ENCODE measurements around the gene POLD1. TPM values are rescaled to one million over a fixed set of nuclear protein-coding genes. Genes with fewer than 3 reads are reported as not detected.

Gene POLD1
- total RNA-seq, 2 donors from 2014 or later: 5.9 to 10.0 TPM

- no peaks in the 10 kb centered on the region for H3K9me3 ChIP-seq
- H3K27me3 ChIP-seq: no peaks in the 10 kb centered on the region
- H3K4me3 ChIP-seq: no peak overlapping the region
- peaks cover 53% of the 10 kb centered on the region for H3K36me3 ChIP-seq
- H3K4me1 ChIP-seq: peaks cover 0 to 46% of the 10 kb centered on the region in 2 donors
- DNase-seq (ENCODE audit: low spot score): no peak
- TF ChIP-seq, protein P1, sequence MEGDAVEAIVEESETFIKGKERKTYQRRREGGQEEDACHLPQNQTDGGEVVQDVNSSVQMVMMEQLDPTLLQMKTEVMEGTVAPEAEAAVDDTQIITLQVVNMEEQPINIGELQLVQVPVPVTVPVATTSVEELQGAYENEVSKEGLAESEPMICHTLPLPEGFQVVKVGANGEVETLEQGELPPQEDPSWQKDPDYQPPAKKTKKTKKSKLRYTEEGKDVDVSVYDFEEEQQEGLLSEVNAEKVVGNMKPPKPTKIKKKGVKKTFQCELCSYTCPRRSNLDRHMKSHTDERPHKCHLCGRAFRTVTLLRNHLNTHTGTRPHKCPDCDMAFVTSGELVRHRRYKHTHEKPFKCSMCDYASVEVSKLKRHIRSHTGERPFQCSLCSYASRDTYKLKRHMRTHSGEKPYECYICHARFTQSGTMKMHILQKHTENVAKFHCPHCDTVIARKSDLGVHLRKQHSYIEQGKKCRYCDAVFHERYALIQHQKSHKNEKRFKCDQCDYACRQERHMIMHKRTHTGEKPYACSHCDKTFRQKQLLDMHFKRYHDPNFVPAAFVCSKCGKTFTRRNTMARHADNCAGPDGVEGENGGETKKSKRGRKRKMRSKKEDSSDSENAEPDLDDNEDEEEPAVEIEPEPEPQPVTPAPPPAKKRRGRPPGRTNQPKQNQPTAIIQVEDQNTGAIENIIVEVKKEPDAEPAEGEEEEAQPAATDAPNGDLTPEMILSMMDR (IDR thresholded peaks at IDR 0.05): no peak
- H3K27ac ChIP-seq: no peak overlapping the region
Observed at GRCh38 chr19:50380751-50381151, 3.4 kb upstream of the POLD1 start.

DNA sequence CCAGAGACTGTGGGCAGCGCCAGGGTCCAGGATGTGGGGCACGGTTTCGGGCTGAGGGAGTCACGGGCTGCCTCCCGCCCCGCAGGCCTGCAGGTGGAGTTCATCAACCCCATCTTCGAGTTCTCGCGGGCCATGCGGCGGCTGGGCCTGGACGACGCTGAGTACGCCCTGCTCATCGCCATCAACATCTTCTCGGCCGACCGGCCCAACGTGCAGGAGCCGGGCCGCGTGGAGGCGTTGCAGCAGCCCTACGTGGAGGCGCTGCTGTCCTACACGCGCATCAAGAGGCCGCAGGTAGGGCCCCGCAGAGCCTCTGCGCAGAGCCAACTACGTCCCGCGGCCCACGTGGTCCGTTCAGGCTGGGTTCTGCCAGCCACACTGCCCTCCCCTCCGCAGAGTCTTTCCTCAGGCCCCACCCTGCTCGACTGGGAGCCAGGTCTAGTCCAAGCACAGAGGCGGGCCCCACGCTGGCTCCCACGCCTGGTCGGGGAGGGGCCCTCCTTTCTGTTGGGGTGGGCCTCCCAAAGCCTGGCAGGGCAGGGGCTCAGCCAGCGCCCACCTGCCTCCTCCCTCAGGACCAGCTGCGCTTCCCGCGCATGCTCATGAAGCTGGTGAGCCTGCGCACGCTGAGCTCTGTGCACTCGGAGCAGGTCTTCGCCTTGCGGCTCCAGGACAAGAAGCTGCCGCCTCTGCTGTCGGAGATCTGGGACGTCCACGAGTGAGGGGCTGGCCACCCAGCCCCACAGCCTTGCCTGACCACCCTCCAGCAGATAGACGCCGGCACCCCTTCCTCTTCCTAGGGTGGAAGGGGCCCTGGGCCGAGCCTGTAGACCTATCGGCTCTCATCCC is 2.0 kb upstream of the POLD1 start:
- peaks cover 53% of the 10 kb centered on the region for H3K36me3 ChIP-seq
- no peaks in the 10 kb centered on the region for H3K27me3 ChIP-seq
- no peak overlapping the region for H3K4me3 ChIP-seq
- H3K27ac ChIP-seq: no peak overlapping the region
- TF ChIP-seq, protein P1 (IDR thresholded peaks at IDR 0.05): no peak
- no peak for DNase-seq (ENCODE audit: low spot score)
- H3K9me3 ChIP-seq: no peaks in the 10 kb centered on the region
- H3K4me1 ChIP-seq: peaks cover 0 to 37% of the 10 kb centered on the region in 2 donors

DNA sequence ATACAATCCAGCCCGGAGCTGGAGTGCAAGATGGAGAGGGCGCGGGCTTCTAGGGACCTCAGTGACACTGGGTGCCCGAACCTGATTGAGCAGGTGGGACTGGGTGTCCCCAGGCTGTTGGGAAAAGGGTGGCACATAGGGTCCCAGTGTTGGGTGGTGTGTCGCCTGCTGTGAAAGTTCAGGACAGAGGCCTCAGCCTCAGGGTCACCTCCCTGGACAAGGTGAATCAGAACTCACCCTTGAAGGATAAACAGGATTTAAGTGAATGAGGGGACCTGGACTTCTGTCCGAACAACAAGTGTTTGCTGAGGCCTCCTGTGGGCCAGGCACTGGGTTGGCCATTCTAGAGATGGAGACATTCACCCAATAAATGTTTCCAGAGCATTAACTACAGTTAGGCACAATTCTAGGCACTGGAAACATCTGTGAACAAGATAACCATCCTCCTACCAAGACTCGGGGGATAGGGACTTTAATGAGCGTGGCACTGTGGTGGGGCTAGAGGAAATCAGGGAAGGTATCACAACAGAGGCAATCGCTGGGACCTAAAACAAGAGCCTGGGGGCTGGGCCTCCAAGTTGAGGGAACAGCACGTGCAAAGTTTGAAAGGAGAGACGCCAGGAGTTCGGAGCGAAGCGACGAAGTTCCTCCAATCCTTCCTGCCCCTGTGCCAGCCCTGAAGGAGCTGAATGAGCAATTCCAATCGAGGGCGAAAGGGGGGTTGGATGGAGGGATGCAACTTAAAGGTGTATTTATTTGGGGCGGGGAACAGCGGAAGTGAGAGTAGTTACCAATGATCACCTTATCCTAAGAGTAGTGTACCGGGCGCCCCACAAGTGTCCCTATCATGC is 921 bp upstream of the POLD1 start:
- peak overlapping the region; percentile 82 to 88 for H3K27ac ChIP-seq
- peaks cover 0 to 33% of the 10 kb centered on the region in 2 donors for H3K4me1 ChIP-seq
- H3K27me3 ChIP-seq: no peaks in the 10 kb centered on the region
- H3K36me3 ChIP-seq: peaks cover 46% of the 10 kb centered on the region
- no peak for DNase-seq (ENCODE audit: low spot score)
- no peaks in the 10 kb centered on the region for H3K9me3 ChIP-seq
- TF ChIP-seq, protein P1 (IDR thresholded peaks at IDR 0.05): no peak
- H3K4me3 ChIP-seq: peak overlapping the region; percentile 56 to 78

DNA sequence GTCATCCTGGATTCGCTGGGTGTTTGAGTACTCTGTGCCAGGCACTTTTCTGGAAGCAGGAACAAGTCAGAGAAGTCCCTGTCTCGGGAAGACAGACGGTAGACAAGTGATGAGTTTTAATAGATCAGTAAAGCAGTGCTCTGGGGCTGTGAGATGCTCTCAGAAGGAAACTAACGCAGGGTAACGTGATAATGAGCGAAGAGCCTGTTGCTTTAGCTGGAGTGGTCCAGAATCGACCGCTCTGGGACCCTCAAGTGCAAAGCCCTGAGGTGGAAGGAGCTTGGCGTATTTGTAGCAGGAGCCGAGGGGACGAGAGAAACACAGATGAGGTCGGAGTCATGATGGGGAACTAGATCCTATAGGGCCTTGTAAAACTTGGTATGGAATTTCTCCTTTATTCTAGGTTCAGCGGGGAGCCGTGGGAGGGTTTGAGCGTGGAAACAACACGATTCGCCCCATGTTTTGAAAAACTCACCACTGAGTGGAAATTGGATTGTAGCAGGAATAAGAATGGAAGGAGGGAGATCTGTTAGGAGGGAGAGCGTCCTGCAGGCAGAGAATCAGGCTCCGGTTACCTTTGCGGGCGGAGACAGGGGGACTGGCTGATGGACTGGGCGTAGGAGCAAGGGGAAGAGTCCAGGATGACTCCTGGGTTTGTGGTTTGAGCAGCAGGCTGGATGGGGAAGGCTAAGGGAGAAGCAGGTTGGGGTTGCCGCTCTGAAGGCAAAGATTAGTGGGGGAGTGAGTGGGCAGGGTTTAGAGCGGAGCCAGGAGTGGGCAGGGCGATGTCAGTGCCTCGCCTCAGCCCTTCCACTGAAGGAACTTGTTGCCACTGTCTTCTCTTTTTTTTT is 763 bp downstream of the POLD1 start:
- H3K27ac ChIP-seq: peak overlapping the region; percentile 82 to 88
- H3K9me3 ChIP-seq: no peaks in the 10 kb centered on the region
- TF ChIP-seq, protein P1 (IDR thresholded peaks at IDR 0.05): no peak
- DNase-seq (ENCODE audit: low spot score): no peak
- peaks cover 0 to 30% of the 10 kb centered on the region in 2 donors for H3K4me1 ChIP-seq
- peaks cover 29% of the 10 kb centered on the region for H3K36me3 ChIP-seq
- peak overlapping the region; percentile 56 to 78 for H3K4me3 ChIP-seq
- H3K27me3 ChIP-seq: no peaks in the 10 kb centered on the region

DNA sequence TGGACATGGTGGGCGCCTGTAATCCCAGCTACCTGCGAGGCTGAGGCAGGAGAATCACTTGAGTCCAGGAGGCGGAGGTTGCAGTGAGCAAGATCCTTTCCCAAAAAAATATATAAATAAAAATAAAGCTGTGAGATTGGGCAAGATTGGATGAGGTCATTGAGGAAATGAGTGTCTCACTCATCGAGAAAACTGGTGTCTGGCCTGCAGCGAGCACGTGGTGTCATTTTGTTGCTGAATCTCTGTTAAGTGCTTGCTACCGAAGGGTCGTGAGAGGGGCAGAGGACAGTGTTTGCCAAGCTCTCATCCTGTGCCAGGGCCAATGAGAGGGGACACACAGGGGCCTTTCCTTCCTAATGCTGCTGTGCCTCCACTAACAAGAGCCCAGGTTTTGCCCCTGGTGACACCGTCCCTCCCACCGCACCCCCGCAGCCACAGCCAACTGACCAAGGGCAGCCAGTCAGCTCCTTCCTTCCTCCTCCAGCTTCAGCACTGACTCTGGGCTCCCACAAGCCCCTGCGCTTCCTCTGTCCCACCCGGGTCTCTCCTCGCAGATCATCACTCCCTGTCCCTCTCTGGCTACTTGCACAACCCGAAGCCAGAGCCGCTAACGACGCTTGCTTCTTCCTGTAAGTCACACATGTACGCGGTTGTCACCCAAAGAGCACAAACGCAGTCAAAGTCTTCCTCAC is 3.2 kb downstream of the POLD1 start:
- peaks cover 7% of the 10 kb centered on the region for H3K36me3 ChIP-seq
- H3K4me1 ChIP-seq: peaks cover 0 to 20% of the 10 kb centered on the region in 2 donors
- TF ChIP-seq, protein P1 (IDR thresholded peaks at IDR 0.05): no peak
- no peak for DNase-seq (ENCODE audit: low spot score)
- no peak overlapping the region for H3K4me3 ChIP-seq
- H3K27ac ChIP-seq: no peak overlapping the region
- H3K27me3 ChIP-seq: no peaks in the 10 kb centered on the region
- H3K9me3 ChIP-seq: no peaks in the 10 kb centered on the region

Measured in right atrium auricular region (tissue), 2 donors.